Hepatocyte (in vitro differentiated cells): ENCODE measurements around the gene EVC2. TPM values are rescaled to one million over a fixed set of nuclear protein-coding genes. Genes with fewer than 3 reads are reported as not detected.

Source experiments
- DNase-seq: peaks from one replicate; pipeline ENCODE4 v3.0.0-alpha.2; 2016; ENCODE audit warnings: low spot score
- H2AFZ ChIP-seq: fragments of 200-600 bp; sonication (generic); 2 replicates; pipeline ENCODE4 v1.6.0; 2016; ENCODE audit warnings: antibody characterized with exemption, mild to moderate bottlenecking
- H3K27ac ChIP-seq: fragments of 200-600 bp; sonication (generic); 2 replicates; pipeline ENCODE4 v1.5.1; 2016; ENCODE audit warnings: mild to moderate bottlenecking
- H3K27me3 ChIP-seq: fragments of 200-600 bp; sonication (generic); 2 replicates; pipeline ENCODE4 v1.6.1; 2016
- H3K36me3 ChIP-seq: fragments of 200-600 bp; sonication (generic); replicated peaks from 2 replicates; pipeline ENCODE4 v1.5.1; 2016; ENCODE audit warnings: low read depth; ENCODE audit not compliant: insufficient read depth
- H3K4me1 ChIP-seq: fragments of 200-600 bp; sonication (generic); 2 replicates; pipeline ENCODE4 v1.5.1; 2016; ENCODE audit warnings: mild to moderate bottlenecking, moderate library complexity; ENCODE audit not compliant: insufficient read depth
- H3K4me2 ChIP-seq: fragments of 200-600 bp; sonication (generic); 2 replicates; pipeline ENCODE4 v1.6.0; 2016
- H3K4me3 ChIP-seq: fragments of 200-600 bp; sonication (generic); 2 replicates; pipeline ENCODE4 v1.5.1; 2016; ENCODE audit warnings: mild to moderate bottlenecking
- H3K79me2 ChIP-seq: fragments of 200-600 bp; sonication (generic); 2 replicates; pipeline ENCODE4 v1.6.0; 2017; ENCODE audit warnings: mild to moderate bottlenecking
- H3K9me2 ChIP-seq: fragments of 200-600 bp; sonication (generic); replicated peaks from 2 replicates; pipeline ENCODE4 v1.6.0; 2017; ENCODE audit warnings: mild to moderate bottlenecking; ENCODE audit not compliant: insufficient read depth
- H3K9me3 ChIP-seq: fragments of 200-600 bp; sonication (generic); 2 replicates; pipeline ENCODE4 v1.5.1; 2016; ENCODE audit warnings: low read depth, mild to moderate bottlenecking
- H4K20me1 ChIP-seq: fragments of 200-600 bp; sonication (generic); 2 replicates; pipeline ENCODE4 v1.6.0; 2016; ENCODE audit warnings: mild to moderate bottlenecking; ENCODE audit not compliant: insufficient read depth, poor library complexity, severe bottlenecking
- EZH2 ChIP-seq: fragments of 200-600 bp; sonication (generic); IDR thresholded peaks from 2 replicates; pipeline ENCODE4 v1.6.1; 2016; ENCODE audit warnings: antibody characterized with exemption, mild to moderate bottlenecking, borderline replicate concordance
- EZH2phosphoT487 ChIP-seq: fragments of 200-600 bp; sonication (generic); IDR thresholded peaks from one replicate; pipeline ENCODE4 v1.6.1; 2018; ENCODE audit warnings: antibody characterized with exemption, mild to moderate bottlenecking, low read depth, moderate library complexity; ENCODE audit not compliant: unreplicated experiment, severe bottlenecking
- WGBS: methylation state at CpG from one replicate; pipeline ENCODE4 v1.1.6; 2016; ENCODE audit warnings: low lambda C conversion rate; ENCODE audit errors: missing lambda C conversion rate; 5-methylcytosine and 5-hydroxymethylcytosine counted together
- polyA plus RNA-seq: library from polyadenylated mRNA; unstranded; fragments of >200 nt; fragmentation: Nextera tagmentation; extraction: Ambion mirVana; gene quantifications from 2 replicates; pipeline ENCODE4 v1.2.1, GENCODE V29; 2016
- total RNA-seq: library from RNA; depleted of rRNA; stranded (reverse); fragments of >200 nt; gene quantifications from 2 replicates; pipeline ENCODE4 v1.2.3, GENCODE V29; 2014
- TF ChIP-seq, protein P1 (sequence below): fragments of 200-600 bp; sonication (generic); IDR thresholded peaks from 2 replicates; pipeline ENCODE4 v1.5.1; 2016; ENCODE audit warnings: antibody characterized with exemption, mild to moderate bottlenecking; ENCODE audit not compliant: poor library complexity

The EVC2 gene
- total and polyA plus RNA-seq, 2 experiments from 2014 or later: 3.0 to 4.2 TPM

- TF ChIP-seq EZH2: no peak
- TF ChIP-seq, protein P1, sequence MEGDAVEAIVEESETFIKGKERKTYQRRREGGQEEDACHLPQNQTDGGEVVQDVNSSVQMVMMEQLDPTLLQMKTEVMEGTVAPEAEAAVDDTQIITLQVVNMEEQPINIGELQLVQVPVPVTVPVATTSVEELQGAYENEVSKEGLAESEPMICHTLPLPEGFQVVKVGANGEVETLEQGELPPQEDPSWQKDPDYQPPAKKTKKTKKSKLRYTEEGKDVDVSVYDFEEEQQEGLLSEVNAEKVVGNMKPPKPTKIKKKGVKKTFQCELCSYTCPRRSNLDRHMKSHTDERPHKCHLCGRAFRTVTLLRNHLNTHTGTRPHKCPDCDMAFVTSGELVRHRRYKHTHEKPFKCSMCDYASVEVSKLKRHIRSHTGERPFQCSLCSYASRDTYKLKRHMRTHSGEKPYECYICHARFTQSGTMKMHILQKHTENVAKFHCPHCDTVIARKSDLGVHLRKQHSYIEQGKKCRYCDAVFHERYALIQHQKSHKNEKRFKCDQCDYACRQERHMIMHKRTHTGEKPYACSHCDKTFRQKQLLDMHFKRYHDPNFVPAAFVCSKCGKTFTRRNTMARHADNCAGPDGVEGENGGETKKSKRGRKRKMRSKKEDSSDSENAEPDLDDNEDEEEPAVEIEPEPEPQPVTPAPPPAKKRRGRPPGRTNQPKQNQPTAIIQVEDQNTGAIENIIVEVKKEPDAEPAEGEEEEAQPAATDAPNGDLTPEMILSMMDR: no peak
- no peak for TF ChIP-seq EZH2phosphoT487
Observed at GRCh38 chr4:5561286-5561685, 147.1 kb downstream of the EVC2 start.

GRCh38 chr4:5558502-5558901 lies 149.9 kb downstream of the EVC2 start:
- Histone ChIP-seq H3K9me3 (no peaks in the 10 kb centered on the region), H3K4me1 (no peaks in the 10 kb centered on the region), H3K4me3 (no peak overlapping the region), H3K27me3 (no peaks in the 10 kb centered on the region), H3K79me2 (no peaks in the 10 kb centered on the region), H3K4me2 (no peak overlapping the region), H3K9me2 (no peaks in the 10 kb centered on the region), H3K27ac (no peak overlapping the region), H2AFZ (no peak overlapping the region), H4K20me1 (no peaks in the 10 kb centered on the region), H3K36me3 (no peaks in the 10 kb centered on the region)
- DNase-seq: no peak
- TF ChIP-seq EZH2phosphoT487 (no peak), EZH2 (no peak)
- TF ChIP-seq, protein P1: no peak
- WGBS: 100% methylated on average over 1 of the region's 1 CpG

More at GRCh38 chr4:5561286-5561685, 147.1 kb downstream of the EVC2 start:
- 95% methylated on average over 4 of the region's 4 CpGs for WGBS
- no peaks in the 10 kb centered on the region for H3K79me2 ChIP-seq
- H3K9me3 ChIP-seq: no peaks in the 10 kb centered on the region
- no peaks in the 10 kb centered on the region for H3K36me3 ChIP-seq
- H3K27ac ChIP-seq: no peak overlapping the region
- DNase-seq: no peak
- no peak overlapping the region for H3K4me3 ChIP-seq
- no peak overlapping the region for H3K4me2 ChIP-seq
- H2AFZ ChIP-seq: no peak overlapping the region
- no peaks in the 10 kb centered on the region for H3K9me2 ChIP-seq
- H3K27me3 ChIP-seq: no peaks in the 10 kb centered on the region
- H3K4me1 ChIP-seq: no peaks in the 10 kb centered on the region
- no peaks in the 10 kb centered on the region for H4K20me1 ChIP-seq

DNA sequence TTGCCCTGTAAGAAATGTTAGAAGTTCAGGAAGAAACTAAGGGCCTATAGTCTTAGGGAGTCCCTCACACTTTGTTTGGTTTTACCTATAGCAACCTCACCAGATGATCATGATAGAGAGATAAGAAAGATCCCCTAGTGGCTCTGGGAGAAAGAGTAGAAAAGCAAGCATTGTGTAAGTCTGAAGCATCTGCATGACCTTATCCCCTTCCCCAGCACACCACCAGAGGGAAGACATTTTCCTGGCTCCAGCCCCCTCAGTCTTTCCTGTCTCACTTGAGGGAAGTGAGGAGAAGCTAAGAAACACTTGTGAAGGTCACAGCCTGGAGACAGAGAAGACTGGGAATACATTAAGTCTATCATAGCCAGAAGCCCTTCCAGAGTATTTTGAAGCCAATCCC lies 154.0 kb downstream of the EVC2 start:
- Histone ChIP-seq H4K20me1 (no peaks in the 10 kb centered on the region), H3K9me3 (no peaks in the 10 kb centered on the region), H3K4me1 (no peaks in the 10 kb centered on the region), H3K4me2 (no peak overlapping the region), H3K36me3 (no peaks in the 10 kb centered on the region), H3K27ac (no peak overlapping the region), H2AFZ (no peak overlapping the region), H3K79me2 (no peaks in the 10 kb centered on the region), H3K9me2 (no peaks in the 10 kb centered on the region), H3K27me3 (no peaks in the 10 kb centered on the region), H3K4me3 (no peak overlapping the region)
- TF ChIP-seq EZH2 (no peak), EZH2phosphoT487 (no peak)
- TF ChIP-seq, protein P1: no peak
- DNase-seq: no peak

GRCh38 chr4:5553801-5554200 lies 154.6 kb downstream of the EVC2 start:
- Histone ChIP-seq H3K27me3 (no peaks in the 10 kb centered on the region), H3K9me2 (no peaks in the 10 kb centered on the region), H3K4me2 (no peak overlapping the region), H3K9me3 (no peaks in the 10 kb centered on the region), H3K4me1 (no peaks in the 10 kb centered on the region), H4K20me1 (no peaks in the 10 kb centered on the region), H3K79me2 (no peaks in the 10 kb centered on the region), H2AFZ (no peak overlapping the region), H3K27ac (no peak overlapping the region), H3K4me3 (no peak overlapping the region), H3K36me3 (no peaks in the 10 kb centered on the region)
- WGBS: 97% methylated on average over 5 of the region's 5 CpGs
- no peak for DNase-seq
- TF ChIP-seq EZH2phosphoT487 (no peak), EZH2 (no peak)
- TF ChIP-seq, protein P1: no peak
